HFFc6 (cell line): Measurements from ENCODE around the gene CCNK. TPM values are rescaled to one million over a fixed set of nuclear protein-coding genes. Genes with fewer than 3 reads are reported as not detected.

Experiments used
- DNase-seq: peaks from one replicate; pipeline ENCODE4 v3.0.0-alpha.2; 2018
- H3K27ac Mint-ChIP-seq: 2 replicates; pipeline ENCODE4 v1.8.0; 2020; ENCODE audit warnings: mild to moderate bottlenecking, mixed read lengths
- H3K27me3 Mint-ChIP-seq: 2 replicates; pipeline ENCODE4 v1.8.0; 2021; ENCODE audit warnings: mild to moderate bottlenecking, moderate library complexity, mixed read lengths; ENCODE audit not compliant: insufficient read depth
- H3K36me3 Mint-ChIP-seq: 2 replicates; pipeline ENCODE4 v1.8.0; 2021; ENCODE audit warnings: low read depth, mixed read lengths
- H3K4me1 Mint-ChIP-seq: 2 replicates; pipeline ENCODE4 v1.8.0; 2020; ENCODE audit warnings: low read depth, mixed read lengths
- H3K4me3 Mint-ChIP-seq: 2 replicates; pipeline ENCODE4 v1.8.0; 2020; ENCODE audit warnings: mild to moderate bottlenecking, moderate library complexity, mixed read lengths
- H3K9me3 Mint-ChIP-seq: 2 replicates; pipeline ENCODE4 v1.8.0; 2020; ENCODE audit warnings: mild to moderate bottlenecking, mixed read lengths
- total RNA-seq, 6 experiments: library from RNA; stranded (reverse); fragmentation: NEBNext Ultra II Directional; extraction: Animal tissue kit (Norgen Biotek cat#: 25700); gene quantifications; 2 replicates in 1 of 6; 3 replicates in 5 of 6; pipeline ENCODE4 v1.2.3, GENCODE V29; 2021
- TF ChIP-seq, protein P1 (sequence below): fragments of 200-600 bp; sonication (generic); IDR thresholded peaks from 2 replicates; pipeline ENCODE4 v1.5.0; 2021; ENCODE audit warnings: antibody characterized with exemption, mild to moderate bottlenecking

CCNK gene
- total RNA-seq, 6 experiments from 2014 or later, result 74.9 to 93.1 (median 86.4) TPM

- TF ChIP-seq, protein P1, sequence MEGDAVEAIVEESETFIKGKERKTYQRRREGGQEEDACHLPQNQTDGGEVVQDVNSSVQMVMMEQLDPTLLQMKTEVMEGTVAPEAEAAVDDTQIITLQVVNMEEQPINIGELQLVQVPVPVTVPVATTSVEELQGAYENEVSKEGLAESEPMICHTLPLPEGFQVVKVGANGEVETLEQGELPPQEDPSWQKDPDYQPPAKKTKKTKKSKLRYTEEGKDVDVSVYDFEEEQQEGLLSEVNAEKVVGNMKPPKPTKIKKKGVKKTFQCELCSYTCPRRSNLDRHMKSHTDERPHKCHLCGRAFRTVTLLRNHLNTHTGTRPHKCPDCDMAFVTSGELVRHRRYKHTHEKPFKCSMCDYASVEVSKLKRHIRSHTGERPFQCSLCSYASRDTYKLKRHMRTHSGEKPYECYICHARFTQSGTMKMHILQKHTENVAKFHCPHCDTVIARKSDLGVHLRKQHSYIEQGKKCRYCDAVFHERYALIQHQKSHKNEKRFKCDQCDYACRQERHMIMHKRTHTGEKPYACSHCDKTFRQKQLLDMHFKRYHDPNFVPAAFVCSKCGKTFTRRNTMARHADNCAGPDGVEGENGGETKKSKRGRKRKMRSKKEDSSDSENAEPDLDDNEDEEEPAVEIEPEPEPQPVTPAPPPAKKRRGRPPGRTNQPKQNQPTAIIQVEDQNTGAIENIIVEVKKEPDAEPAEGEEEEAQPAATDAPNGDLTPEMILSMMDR, result no peak
- H3K4me1 Mint-ChIP-seq, result peaks cover 46% of the 10 kb centered on the region
- H3K36me3 Mint-ChIP-seq, result peaks cover 5% of the 10 kb centered on the region; the same call in 1 of the 2 replicates
- H3K27ac Mint-ChIP-seq, result peak overlapping the region; percentile 73; the same call in 1 of the 2 replicates
- DNase-seq, result no peak
- H3K27me3 Mint-ChIP-seq, result no peaks in the 10 kb centered on the region; the same call in none of the 2 replicates
- 0 out of 2 replicates have a peak overlapping the region, but pooled peaks have one; percentile 28 for H3K4me3 Mint-ChIP-seq
- no peaks in the 10 kb centered on the region for H3K9me3 Mint-ChIP-seq
Observed at GRCh38 chr14:99523704-99524055, 42.5 kb downstream of the CCNK start.

DNA sequence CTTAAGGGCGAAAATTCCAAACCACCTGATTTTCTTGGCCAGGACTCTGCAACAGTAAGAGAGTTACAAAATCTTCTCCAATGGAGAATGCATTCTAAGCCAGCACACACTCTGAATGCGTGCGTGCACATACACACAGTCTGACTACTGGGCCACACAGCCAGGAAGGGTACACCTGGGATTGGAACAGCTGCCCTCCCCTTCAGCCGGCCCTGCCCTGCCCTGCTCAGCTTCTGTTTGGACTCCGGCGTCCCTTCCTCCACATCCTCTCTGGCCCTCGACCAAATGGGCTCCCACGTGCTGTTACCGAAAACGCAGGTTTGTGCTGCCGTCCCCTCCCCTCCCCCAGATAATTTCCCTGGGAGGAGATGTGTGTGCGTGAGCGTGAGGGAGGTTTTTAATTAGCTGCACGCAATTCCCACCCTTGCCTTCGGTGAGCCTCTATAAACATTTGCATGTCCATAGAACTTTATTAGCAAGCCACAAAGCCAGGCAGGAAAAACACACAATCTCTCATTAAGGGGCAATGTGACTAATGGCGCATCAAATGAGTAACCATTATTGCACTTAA is 43.0 kb downstream of the CCNK start:
- H3K27me3 Mint-ChIP-seq, result no peaks in the 10 kb centered on the region; the same call in none of the 2 replicates

DNA sequence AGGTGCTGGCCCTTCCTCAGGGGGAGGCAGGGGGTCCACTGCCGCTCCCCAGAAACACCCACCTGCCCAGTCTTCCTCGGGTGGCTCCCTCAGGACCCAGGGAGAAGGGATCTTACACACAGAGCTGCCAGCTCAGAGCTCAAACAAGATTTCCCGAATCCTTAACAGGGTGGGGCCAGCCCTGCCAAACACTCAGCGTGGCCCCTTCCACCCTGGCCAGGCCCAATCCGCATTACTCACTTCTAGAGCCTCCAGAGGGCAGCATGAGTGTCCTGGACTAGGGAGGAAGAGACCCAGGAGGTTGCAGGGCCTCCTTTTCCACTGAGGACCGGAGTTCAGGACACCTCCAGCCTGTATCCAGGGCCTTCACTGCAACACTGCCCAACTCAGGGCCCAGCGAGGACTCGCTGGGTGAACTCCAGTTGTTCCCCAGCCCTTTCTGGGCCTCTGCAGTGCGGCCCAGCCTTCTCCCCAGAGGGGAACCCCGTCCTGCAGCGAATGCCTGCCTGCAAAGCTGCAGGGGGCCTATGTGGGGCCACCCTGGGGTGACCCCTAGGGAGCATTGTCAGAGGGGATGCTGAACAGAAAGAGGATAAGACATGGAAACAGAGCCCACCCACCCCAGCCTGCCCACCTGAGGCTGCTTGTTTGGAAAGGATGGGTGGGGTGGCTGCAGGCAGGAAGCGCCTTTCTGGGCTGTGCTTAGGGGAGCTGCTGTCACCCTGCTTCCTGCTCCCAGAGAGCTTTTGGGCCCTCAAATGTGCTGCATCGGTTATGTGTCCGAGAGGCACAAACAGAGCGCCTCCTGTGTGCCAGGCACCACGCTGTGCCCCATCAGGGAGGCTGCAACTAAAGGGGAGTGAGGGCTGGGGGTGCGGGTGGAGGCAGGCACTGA is 43.8 kb downstream of the CCNK start:
- no peaks in the 10 kb centered on the region; the same call in none of the 2 replicates for H3K27me3 Mint-ChIP-seq
- peak overlapping the region; percentile 63; the same call in 1 of the 2 replicates for H3K27ac Mint-ChIP-seq
- H3K9me3 Mint-ChIP-seq, result no peaks in the 10 kb centered on the region
- H3K4me1 Mint-ChIP-seq, result peaks cover 54% of the 10 kb centered on the region
- DNase-seq, result peak; percentile 49
- H3K4me3 Mint-ChIP-seq, result no peak overlapping the region
- TF ChIP-seq, protein P1, result peak; percentile 59
- no peaks in the 10 kb centered on the region for H3K36me3 Mint-ChIP-seq

More for the DNA sequence above, 43.0 kb downstream of the CCNK start:
- H3K4me3 Mint-ChIP-seq, result no peak overlapping the region
- H3K27ac Mint-ChIP-seq, result peak overlapping the region; percentile 51; the same call in 1 of the 2 replicates
- DNase-seq, result no peak
- TF ChIP-seq, protein P1, result no peak
- peaks cover 5% of the 10 kb centered on the region; the same call in 1 of the 2 replicates for H3K36me3 Mint-ChIP-seq
- no peaks in the 10 kb centered on the region for H3K9me3 Mint-ChIP-seq
- H3K4me1 Mint-ChIP-seq, result peaks cover 49% of the 10 kb centered on the region

DNA sequence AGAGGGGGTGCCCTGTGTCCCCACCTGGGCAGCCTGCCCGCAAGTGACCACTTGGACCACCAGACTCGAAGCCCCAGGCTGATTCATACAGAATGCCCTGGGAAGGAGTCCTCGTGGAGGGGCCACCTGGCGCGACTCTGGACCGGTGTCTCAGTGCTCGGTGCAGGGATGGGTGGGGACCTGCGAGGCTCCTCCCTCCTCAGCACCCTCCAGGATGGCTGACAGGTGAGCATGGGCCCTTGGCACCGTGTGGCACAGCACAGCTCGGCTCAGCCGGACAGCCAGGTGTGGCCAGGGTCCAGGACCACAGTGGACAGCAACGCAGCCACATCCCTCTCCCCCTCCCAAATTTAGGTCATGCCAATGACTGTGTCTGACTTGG is 44.5 kb downstream of the CCNK start:
- no peak for DNase-seq
- no peak overlapping the region for H3K4me3 Mint-ChIP-seq
- TF ChIP-seq, protein P1, result no peak
- no peaks in the 10 kb centered on the region for H3K9me3 Mint-ChIP-seq
- no peaks in the 10 kb centered on the region; the same call in none of the 2 replicates for H3K27me3 Mint-ChIP-seq
- no peaks in the 10 kb centered on the region for H3K36me3 Mint-ChIP-seq
- peaks cover 61% of the 10 kb centered on the region for H3K4me1 Mint-ChIP-seq
- no peak overlapping the region for H3K27ac Mint-ChIP-seq

- Mint-ChIP-seq H3K27me3 (no peaks in the 10 kb centered on the region; the same call in none of the 2 replicates), H3K9me3 (no peaks in the 10 kb centered on the region), H3K36me3 (no peaks in the 10 kb centered on the region), H3K27ac (0 out of 2 replicates have a peak overlapping the region, but pooled peaks have one; percentile 6), H3K4me3 (no peak overlapping the region), H3K4me1 (peaks cover 73% of the 10 kb centered on the region)
- no peak for DNase-seq
- TF ChIP-seq, protein P1, result no peak
Observed at GRCh38 chr14:99527026-99527425, 45.8 kb downstream of the CCNK start.
